GM21529 (cell line): Measurements from ENCODE around the gene STING1.
"Not testable (repeated sequence)": the region's sequence is repeated elsewhere in the genome, so short reads cannot be mapped to it uniquely, and the experiment has no call there.

Source experiments
- ATAC-seq: cut with Tn5 transposase; IDR thresholded peaks from one replicate; pipeline ENCODE4 v1.9.1; 2021; ENCODE audit not compliant: unreplicated experiment

STING1 gene

DNA sequence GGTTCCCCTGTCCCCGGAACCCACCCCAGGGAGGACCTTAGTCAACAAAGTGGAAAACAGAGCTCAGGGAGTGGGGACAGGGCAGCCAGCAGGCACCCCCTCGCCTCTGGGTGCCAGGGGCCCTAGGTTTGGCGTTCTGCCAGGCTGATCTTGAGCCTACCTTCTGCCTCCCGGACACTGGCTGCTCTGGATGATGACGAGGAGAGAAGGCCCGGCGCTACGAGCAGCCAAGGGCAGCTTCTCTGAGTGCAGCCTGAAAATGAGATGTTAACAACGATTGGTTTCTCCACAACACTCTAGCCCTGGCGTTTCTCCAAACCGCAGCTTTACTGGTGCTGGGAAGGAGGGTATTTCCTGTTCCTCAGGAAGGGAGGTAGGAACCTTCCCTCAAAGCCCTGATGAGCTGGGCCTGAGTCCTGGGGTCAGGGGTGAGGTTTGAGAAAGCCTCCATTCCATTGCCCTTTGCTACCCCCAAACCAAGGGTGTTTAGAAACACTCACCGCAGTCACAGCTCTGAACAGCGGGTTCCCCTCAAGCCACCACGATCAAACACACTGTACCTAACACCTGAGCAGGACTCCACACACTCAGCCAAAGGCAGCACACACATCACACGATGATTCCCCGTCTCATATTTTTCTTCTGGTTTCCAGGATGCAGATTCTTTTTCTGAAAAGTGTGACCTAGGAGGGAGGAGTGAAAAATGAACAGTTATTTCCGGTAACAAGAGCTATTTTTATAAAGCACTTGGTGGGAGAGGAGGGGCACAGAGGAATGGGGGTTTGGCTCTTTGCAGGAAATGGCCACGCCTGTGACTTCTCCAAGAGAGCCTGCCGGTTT is at the start of gene STING1:
Gene STING1, minus strand, starts transcription at position 709 of the 840 bp plus-strand sequence. CDS start 1,054 bp downstream, outside the sequence.
- no peak for ATAC-seq

DNA sequence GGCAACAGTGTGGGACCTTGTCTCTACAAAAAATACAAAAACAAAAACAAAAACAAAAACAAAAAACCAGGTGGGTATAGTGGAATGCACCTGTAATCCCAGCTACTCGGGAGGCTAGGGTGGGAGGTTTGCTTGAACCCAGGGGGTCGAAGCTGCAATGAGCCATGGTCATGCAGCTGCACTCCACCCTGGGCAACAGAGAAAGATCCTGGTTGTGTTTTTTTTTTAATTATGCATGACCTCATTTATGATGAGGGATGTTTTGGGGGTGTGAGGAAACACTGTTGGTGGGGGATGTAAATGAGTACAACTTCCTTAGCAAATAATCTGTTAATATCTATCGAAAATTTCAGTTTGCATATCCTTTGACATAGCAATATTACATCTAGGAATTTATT is 49.2 kb upstream of the STING1 start:
- no peak for ATAC-seq

DNA sequence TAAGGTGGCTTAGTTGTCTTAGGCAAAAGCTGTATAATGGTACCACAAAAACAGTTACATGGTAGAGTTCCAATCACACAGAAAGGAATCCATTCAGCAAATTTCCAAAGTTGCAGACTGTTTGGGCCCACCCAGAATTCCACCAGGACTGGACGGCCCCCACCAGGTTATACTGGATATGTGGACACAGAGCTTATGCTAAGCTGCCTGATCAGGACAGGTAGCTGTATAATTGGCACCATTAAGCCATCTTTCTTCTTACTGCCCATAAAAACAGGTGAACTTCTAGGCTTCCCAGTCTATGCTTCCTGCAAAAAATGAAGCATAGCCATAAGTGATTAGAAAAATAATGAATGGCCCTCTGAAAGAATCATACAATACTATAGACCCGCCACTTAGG is 47.5 kb upstream of the STING1 start:
- not testable (repeated sequence) for ATAC-seq

DNA sequence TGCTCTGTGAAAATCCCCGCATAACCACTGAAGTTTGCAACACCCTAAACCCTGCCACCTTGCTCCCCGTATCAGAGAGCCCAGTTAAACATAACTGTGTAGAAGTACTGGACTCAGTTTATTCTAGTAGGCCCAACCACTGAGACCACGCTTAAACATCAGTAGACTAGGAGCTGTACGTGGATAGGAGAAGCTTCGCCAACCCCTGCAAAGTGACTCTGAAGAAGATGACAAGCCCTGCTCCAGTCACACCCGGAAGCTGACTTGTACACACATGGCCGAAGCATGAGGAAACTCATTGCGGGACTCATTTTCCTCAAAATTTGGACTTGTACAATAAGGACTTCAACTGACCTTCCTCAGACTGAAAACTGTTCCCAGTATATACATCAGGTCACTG is 46.1 kb upstream of the STING1 start:
- ATAC-seq, result not testable (repeated sequence)

DNA sequence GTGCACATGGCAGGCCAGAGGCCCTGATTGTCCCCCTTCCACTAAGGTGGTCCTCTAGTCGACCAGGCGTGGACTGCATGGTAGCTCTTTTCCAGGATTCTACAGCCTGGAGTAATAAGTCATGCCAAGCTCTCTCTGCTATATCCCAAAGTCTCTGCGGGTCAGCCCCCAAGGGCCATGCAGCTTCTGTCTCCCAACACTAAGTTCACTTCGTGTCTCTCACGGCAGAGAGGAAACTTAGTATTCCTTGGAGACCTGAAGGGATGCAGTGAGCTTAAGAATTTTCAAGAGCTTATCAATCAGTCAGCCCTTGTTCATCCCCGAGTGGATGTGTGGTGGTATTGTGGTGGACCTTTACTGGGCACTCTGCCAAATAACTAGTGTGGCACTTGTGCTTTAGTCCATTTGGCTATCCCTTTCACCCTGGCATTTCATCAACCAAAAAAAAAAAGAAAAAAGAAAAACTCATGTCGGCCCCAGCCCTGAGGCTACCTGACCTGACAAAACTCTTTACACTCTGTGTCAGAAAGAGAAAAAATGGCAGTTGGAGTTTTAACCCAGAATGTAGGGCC is 45.4 kb upstream of the STING1 start:
- not testable (repeated sequence) for ATAC-seq

DNA sequence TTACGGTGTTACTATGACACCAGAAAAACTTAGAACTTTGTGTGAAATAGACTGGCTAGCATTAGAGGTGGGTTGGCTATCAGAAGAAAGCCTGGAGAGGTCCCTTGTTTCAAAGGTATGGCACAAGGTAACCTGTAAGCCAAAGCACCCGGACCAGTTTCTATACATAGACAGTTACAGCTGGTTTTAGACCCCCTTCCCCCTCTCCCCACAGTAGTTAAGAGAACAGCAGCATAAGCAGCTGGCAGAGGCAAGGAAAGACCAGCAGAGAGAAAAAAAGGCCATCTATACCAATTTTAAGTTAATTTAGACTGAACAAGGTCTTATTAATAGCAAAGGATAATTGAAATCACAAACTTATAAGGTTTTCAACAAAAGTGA is 44.5 kb upstream of the STING1 start:
- ATAC-seq, result not testable (repeated sequence)

DNA sequence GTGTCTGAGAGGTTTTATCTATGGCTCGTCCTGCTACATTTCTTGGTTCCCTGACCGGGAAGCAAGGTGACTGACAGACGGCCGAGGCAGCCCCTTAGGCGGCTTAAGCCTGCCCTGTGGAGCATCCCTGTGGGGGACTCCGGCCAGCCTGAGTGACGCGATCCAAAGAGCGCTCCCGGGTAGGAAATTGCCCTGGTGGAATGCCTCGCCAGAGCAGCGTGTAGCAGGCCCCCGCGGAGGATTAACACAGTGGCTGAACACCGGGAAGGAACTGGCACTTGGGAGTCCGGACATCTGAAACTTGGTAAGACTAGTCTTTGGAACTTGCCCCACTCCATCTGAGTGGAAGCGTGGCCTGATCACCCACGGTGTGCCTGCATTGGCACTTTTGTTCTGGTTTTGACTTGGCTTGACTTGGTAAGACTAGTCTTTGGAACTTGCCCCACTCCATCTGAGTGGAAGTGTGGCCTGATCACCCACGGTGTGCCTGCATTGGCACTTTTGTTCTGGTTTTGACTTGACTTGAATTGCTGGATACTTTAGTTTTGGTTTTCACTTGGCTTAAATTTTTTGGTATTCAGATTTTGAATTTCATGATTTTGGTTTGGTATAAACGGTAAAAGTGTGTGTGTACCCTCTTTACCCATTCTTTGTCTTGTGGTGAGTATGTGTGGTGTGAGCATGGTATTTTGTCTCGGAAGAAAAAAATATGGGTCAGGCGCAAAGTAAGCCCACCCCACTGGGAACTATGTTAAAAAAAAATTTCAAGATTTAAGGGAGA is 43.9 kb upstream of the STING1 start:
- not testable (repeated sequence) for ATAC-seq

DNA sequence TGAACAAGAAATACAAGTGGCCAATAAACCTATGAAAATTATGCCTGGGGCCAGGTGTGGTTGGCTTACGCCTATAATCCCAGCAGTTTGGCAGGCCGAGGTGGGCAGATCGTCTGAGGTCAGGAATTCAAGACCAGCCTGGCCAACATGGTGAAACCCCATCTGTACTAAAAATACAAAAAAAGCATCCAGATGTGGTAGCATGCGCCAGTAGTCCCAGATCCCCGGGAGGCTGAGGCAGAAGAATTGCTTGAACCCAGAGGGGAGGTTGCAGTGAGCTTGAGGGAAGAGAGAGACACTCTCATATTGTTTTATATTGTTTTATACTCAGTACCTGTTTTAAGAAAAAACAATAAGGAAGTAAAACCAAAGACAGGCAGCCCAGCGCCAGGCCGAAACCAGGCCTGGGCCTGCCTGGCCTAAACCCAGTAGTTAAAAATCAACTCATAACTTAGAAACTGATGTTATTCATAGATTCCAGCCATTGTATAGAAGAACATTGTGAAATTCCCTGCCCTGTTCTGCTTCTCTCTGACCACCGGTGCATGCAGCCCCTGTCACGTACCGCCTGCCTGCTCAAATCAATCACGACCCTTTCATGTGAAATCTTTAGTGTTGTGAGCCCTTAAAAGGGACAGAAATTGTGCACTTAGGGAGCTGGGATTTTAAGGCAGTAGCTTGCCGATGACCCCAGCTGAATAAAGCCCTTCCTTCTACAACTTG is 43.2 kb upstream of the STING1 start:
- peak; percentile 38 for ATAC-seq

DNA sequence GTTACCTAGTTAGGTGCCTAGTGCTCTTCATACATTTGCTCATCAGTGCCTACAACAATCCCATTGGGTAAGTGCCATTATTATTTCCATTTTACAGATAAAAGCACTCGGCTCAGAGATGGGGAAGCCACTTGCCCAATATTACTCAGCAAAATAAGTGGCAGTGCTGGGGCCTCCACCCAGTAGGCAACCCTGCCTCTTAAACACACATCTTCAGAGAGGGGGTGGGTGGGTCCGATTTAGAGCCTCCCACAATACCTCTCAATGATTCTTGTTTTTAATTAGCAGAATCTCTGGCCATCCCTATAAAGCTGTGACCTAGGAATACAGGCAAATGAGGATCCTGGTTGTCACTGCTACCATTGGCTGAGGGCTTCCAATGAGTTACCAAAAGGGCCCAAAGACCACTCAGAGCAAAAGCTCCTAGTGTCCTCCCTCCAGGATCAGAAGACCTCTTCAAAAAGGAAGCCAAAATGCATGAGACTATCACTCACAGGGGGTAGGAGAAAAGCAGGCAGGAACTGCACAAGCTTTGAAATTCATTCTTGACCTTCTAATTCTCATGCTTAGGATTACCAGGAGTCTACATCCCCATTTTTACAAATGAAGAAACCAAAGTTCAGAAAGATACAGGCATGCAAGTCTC is 42.5 kb upstream of the STING1 start:
- peak; percentile 57 for ATAC-seq

DNA sequence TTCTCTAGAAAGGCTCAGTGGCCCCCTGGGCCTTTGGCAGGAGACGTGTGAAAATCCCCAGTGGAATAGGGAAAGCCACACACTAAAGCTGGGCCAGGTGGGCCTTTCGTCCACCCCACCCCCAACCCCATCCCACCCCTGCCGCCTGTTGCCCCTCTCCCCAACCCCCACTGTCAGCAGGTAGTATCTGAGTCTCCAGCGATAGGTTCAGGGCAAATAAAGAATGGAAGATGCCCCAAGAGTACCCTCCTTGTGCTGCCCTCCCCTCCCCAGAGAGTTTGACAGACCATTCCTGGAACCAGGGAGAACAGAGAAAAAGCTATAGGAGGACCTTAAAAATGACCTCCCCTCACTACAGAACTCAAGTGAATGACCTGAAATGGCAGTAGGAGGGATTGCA is 41.9 kb upstream of the STING1 start:
- peak; percentile 17 for ATAC-seq

DNA sequence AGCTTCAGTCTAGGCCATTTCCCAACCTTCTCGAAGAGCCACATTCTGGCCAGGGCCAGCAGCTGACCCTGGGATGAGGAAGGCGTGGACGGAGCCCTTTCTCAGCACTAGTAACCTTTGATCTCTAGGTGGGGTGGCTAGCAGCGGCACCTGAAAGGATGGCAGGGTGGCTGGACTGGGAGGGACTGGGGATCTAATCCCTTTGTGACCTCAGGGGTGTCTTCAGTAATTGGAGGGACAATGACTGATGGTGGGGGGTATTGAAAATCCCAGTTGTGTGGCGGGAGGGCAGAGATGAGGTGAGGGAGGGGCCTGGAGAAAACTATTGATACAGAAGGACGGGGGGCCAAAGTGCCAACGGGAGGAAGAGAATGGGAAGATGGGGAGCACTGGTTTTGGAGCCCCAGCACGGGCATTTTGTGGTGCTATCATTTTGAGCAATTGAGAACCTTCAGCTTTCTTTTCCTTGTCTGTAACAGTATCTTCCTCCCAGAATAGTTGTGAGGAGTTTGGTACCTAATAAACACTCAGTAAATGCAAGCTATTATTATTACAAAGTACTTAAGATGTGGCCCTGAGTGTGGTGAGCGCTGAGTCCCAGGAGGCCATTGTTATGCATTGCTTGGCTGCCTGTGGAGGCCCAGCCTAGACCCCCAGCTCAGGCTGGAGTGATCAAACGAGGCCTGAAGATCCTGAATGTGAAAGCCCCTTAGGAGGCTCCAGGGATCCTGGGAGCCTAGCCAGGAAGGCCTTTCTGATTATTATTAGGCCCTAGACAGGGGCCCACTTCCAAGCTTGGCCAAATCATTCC is 41.3 kb upstream of the STING1 start:
- no peak for ATAC-seq

DNA sequence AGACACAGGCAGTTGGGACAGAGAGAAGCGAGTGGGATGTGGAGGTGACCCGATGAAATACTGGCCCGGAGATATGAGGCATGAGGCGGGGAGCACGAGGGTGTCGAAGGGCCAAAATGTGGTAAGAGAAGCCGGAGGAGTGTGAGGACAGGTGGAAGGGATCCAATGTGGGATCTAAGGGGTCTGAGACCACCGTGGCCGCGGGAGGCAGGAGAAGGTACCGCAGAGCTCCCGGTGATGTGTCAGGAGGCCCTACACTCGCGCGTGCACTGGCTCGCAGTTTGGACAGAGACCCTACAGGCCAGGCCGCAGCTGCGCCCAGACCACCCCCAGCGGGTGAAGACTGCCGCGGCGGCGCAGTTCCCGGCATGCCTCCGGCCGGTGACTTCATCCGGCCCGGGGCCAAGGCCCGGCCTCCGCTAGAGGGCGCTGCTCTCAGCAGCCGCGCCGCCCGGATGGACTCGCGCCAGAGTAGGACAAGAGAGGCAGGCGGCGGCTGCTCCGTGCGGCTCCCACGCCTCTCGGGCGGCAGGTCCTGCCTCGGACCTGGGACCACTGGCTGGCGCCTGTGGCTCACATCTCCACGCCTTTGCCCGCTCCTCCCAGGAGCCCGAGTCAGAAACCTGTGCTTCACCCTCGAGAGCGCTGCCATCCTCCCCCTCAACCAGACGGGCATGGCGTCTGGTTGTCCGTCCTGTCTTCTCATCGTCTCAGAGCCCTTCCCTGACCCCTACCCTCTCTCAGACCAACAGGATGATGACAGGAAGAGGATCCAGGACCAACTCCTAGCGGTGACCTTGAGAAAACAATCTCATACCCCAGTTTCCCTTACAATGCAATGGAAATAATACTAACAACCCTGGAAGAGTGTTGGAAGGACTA is 35.4 kb upstream of the STING1 start:
- ATAC-seq, result peak; percentile 89

DNA sequence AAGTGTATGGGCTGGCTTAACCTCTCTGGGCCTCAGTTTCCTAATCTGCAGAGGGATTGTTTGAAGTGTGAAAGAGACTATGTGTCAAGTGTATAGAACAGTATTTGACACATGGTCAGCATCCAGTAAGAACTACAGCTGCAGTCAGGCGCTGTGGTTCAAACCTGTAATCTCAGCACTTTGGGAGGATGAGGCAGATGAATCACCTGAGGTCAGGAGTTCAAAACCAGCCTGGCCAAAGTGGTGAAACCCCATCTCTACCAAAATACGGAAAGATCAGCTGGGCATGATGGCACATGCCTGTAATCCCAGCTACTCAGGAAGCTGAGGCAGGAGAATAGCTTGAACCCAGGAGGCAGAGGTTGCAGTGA is 31.9 kb upstream of the STING1 start:
- ATAC-seq, result no peak

DNA sequence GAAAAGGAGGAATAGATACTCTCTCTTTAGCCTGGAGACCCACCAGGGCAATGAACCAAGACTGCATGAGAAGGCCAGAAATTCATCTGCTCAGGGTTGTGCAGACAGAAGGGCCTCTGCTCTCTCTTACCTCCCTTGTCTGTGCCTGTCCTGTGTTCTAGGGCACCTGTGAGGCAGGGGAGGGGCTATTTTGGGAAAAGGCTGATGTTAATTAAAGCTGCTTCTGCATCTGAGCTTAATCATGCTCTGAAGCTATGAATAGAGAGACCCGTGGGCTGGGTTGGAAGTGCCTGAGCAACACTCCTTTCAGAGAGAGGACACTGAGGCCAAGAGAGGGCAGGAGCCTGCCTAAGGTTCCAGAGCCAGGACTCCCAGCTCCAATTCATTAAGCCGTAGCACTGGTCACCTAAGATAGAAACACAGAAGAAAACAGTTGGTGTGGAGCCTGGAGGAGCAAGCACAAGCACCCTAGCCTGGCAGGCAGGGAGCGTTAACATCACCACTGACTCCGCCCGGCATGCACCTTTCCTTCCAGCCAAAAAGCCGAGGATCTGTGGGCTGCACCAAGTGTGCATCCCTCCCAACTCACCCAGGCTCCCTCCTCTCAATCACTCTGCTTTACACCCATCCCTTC is 31.4 kb upstream of the STING1 start:
- no peak for ATAC-seq

DNA sequence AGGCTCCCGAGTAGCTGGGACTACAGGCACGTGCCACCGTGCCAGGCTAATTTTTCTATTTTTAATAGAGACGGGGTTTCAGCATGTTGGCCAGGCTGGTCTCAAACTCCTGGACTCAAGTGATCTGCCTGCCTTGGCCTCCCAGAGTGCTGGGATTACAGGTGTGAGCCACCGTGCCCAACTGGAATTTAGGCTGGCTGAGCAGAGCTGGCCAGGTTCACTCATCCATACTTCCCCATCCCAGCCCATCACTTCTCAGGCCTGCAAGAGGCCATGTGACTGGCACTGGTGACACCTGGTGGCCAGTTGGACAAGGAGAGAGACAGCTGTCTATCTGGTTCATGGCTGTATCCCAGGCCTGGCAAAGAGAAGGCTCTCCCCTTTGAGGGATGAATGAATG is 30.9 kb upstream of the STING1 start:
- ATAC-seq, result not testable (repeated sequence)

DNA sequence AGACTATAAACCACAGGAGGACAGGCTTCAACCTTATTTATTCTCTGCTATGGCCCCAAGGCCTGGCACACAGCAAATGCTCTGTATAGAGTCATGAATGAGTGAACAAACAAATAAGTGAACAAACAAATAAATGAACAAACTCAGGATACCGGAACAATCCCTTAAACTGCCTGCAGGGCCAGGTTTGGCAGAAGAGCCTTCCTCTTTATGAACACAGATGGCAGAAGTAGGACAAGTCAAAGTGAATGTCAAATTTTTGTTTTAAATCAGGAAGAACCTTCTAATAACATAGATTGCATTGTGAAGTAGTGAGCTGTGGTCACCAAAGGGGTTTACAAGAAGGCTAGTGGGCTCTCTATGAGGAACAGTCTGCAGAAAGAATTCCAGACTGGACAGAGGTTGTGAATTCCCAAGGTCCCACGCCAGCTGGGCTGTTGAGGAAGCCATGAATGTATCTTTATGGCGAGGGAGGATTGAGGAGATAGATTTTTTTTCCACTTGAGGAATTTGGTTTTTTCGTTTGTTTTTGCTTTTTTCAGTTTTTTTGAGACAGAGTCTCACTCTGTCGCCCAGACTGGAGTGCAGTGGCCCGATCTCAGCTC is 30.3 kb upstream of the STING1 start:
- no peak for ATAC-seq

DNA sequence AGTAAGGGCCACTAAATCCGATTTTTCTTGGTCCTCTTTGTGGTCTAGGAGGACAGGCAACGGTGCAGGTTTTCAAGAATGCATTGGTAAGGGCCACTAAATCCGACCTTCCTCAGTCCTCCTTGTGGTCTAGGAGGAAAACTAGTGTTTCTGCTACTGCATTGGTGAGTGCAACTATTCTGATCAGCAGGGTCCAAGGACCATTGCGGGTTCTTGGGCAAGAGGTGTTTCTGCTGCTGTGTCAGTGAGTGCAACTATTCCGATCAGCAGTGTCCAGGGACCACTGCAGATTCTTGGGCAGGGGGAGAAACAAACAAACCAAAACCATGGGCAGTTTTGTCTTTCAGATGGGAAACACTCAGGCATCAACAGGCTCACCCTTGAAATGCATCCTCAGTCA is 22.2 kb upstream of the STING1 start:
- ATAC-seq, result not testable (repeated sequence)

DNA sequence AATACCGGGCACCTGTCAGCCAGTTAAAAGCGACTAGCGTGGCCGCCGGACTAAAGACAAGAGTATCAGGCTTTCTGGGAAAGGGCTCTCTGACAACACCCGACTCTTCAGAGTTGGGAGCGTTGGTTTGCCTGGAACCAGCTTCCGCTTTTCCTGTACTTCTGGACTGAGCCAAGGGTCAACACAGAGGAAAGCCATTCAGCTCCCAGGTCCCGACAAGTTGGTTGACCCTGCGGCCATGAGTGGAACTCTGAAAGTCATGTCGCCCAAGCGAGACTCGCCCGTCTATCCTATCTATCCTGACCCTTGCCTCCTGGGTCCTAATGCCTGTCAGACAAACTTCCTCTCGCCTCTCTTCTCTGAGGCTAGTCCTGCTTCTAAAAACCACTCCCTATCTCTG is 21.3 kb upstream of the STING1 start:
- ATAC-seq, result not testable (repeated sequence)
